Panc1 (cell line): Measurements from ENCODE around the gene TGM1. TPM values are rescaled to one million over a fixed set of nuclear protein-coding genes. Genes with fewer than 3 reads are reported as not detected.

Experiments
- ATAC-seq: fragments of 200-7000 bp; cut with Tn5 transposase; 2 replicates; pipeline ENCODE4 v1.9.1; 2020; ENCODE audit warnings: mild to moderate bottlenecking, moderate library complexity
- BruUV-seq: library from RNA; stranded (reverse); fragments of 400-500 nt; replicated peaks from 2 replicates; lab custom pipeline; 2021; lab: Mats Ljungman, UMichigan
- CTCF ChIA-PET: fragments of 300-600 bp; sonication (Branson Sonifier 250); formaldehyde crosslinking; loops from one replicate; lab custom pipeline; 2022; ENCODE audit warnings: antibody characterized with exemption; lab: Charles Lee
- POLR2A ChIA-PET: fragments of 300-600 bp; sonication (Branson Sonifier 250); formaldehyde crosslinking; loops from one replicate; lab custom pipeline; 2022; ENCODE audit warnings: antibody characterized with exemption; lab: Charles Lee
- DNase-seq: peaks from one replicate; pipeline ENCODE4 v3.0.0-alpha.2; 2010; ENCODE audit warnings: low read depth, low spot score
- H3K27ac ChIP-seq: 2 replicates; pipeline ENCODE4 v1.5.1; 2011; ENCODE audit warnings: mild to moderate bottlenecking, low read length, inconsistent platforms
- H3K27me3 ChIP-seq: fragments of 200-500 bp; sonication (Bioruptor generic); 2 replicates; pipeline ENCODE4 v1.6.0; 2014; ENCODE audit warnings: low read length, inconsistent platforms; ENCODE audit not compliant: control insufficient read depth, insufficient read depth
- H3K36me3 ChIP-seq: fragments of 200-500 bp; sonication (Bioruptor generic); 2 replicates; pipeline ENCODE4 v1.5.1; 2014; ENCODE audit warnings: inconsistent platforms, mild to moderate bottlenecking, low read length, moderate library complexity; ENCODE audit not compliant: control insufficient read depth, insufficient read depth
- H3K4me1 ChIP-seq: 2 replicates; pipeline ENCODE4 v1.5.1; 2011; ENCODE audit warnings: inconsistent platforms, mild to moderate bottlenecking, low read length, moderate library complexity; ENCODE audit not compliant: control insufficient read depth, insufficient read depth
- H3K4me3 ChIP-seq, 2 experiments: 2 replicates each; pipeline ENCODE4 v1.5.1; 2011 to 2012; ENCODE audit warnings: low read depth in 2 of 2, low read length in 2 of 2, mild to moderate bottlenecking in 2 of 2, inconsistent platforms in 1 of 2, moderate library complexity in 1 of 2
- H3K9me3 ChIP-seq: fragments of 200-500 bp; sonication (Bioruptor generic); 2 replicates; pipeline ENCODE4 v1.5.1; 2014; ENCODE audit warnings: low read depth, mild to moderate bottlenecking, inconsistent platforms, low read length, moderate library complexity; ENCODE audit not compliant: control insufficient read depth, insufficient read depth
- POLR2AphosphoS5 ChIP-seq: IDR thresholded peaks from 2 replicates; pipeline ENCODE4 v1.6.1; 2012; ENCODE audit warnings: mild to moderate bottlenecking, low read depth, low read length, moderate library complexity
- SIN3A ChIP-seq: IDR thresholded peaks from 2 replicates; pipeline ENCODE4 v1.6.1; 2012; ENCODE audit warnings: low read depth, mild to moderate bottlenecking, low read length, moderate library complexity, borderline replicate concordance; ENCODE audit not compliant: insufficient read depth
- TCF7L2 ChIP-seq: IDR thresholded peaks from 2 replicates; pipeline ENCODE4 v1.6.1; 2011; ENCODE audit warnings: mild to moderate bottlenecking, low read depth, low read length, inconsistent platforms
- in situ Hi-C: cut with HindIII; loops from 2 replicates; pipeline ENCODE4 v1.10.0; 2016; ENCODE audit warnings: low sequenced_read_pairs, low pct_unique_long_range_greater_than_20kb
- intact Hi-C: fragments of 100-400 bp; cut with micrococcal nuclease; formaldehyde crosslinking; loops from one replicate; pipeline ENCODE4 v1.10.0; 2022; ENCODE audit not compliant: unreplicated experiment
- total RNA-seq: library from RNA; stranded (reverse); gene quantifications from one replicate; pipeline ENCODE4 v1.2.1, GENCODE V29; 2021; ENCODE audit not compliant: unreplicated experiment
- TF ChIP-seq, protein P1 (sequence below), 2 experiments: IDR thresholded peaks; 2 replicates each; pipeline ENCODE4 v1.6.1; 2011 to 2012; ENCODE audit warnings: low read depth in 2 of 2, control low read depth in 1 of 2, low read length in 1 of 2, mild to moderate bottlenecking in 1 of 2, moderate library complexity in 1 of 2; ENCODE audit not compliant: insufficient read depth in 1 of 2
- TF ChIP-seq, protein P2 (sequence below): fragments of 450-650 bp; IDR thresholded peaks from 2 replicates; pipeline ENCODE4 v1.5.1; 2017; ENCODE audit warnings: mild to moderate bottlenecking

Gene TGM1
- total RNA-seq, 1 experiment from 2014 or later, result 2.3 TPM

DNA sequence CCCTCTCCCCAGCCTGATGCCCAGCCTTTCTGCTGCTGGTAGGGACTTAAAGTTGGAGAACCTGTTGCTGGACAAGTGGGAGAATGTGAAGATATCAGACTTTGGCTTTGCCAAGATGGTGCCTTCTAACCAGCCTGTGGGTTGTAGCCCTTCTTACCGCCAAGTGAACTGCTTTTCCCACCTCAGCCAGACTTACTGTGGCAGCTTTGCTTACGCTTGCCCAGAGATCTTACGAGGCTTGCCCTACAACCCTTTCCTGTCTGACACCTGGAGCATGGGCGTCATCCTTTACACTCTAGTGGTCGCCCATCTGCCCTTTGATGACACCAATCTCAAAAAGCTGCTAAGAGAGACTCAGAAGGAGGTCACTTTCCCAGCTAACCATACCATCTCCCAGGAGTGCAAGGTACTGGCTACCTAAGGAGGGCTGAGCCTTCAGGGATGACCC, 55.8 kb downstream of the TGM1 start:
- Histone ChIP-seq H3K27me3 (no peaks in the 10 kb centered on the region), H3K4me1 (no peaks in the 10 kb centered on the region), H3K4me3 (no peak overlapping the region), H3K27ac (no peak overlapping the region), H3K36me3 (no peaks in the 10 kb centered on the region), H3K9me3 (no peaks in the 10 kb centered on the region)
- BruUV-seq, result no TSS peak
- DNase-seq, result no peak
- ChIA-PET CTCF (no interaction called here), POLR2A (no interaction called here)
- TF ChIP-seq POLR2AphosphoS5 (no peak), SIN3A (no peak), TCF7L2 (no peak)
- TF ChIP-seq, protein P1, sequence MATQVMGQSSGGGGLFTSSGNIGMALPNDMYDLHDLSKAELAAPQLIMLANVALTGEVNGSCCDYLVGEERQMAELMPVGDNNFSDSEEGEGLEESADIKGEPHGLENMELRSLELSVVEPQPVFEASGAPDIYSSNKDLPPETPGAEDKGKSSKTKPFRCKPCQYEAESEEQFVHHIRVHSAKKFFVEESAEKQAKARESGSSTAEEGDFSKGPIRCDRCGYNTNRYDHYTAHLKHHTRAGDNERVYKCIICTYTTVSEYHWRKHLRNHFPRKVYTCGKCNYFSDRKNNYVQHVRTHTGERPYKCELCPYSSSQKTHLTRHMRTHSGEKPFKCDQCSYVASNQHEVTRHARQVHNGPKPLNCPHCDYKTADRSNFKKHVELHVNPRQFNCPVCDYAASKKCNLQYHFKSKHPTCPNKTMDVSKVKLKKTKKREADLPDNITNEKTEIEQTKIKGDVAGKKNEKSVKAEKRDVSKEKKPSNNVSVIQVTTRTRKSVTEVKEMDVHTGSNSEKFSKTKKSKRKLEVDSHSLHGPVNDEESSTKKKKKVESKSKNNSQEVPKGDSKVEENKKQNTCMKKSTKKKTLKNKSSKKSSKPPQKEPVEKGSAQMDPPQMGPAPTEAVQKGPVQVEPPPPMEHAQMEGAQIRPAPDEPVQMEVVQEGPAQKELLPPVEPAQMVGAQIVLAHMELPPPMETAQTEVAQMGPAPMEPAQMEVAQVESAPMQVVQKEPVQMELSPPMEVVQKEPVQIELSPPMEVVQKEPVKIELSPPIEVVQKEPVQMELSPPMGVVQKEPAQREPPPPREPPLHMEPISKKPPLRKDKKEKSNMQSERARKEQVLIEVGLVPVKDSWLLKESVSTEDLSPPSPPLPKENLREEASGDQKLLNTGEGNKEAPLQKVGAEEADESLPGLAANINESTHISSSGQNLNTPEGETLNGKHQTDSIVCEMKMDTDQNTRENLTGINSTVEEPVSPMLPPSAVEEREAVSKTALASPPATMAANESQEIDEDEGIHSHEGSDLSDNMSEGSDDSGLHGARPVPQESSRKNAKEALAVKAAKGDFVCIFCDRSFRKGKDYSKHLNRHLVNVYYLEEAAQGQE (IDR thresholded peaks at IDR 0.05; ENCODE audit: insufficient read depth in 1 of 2, low read depth in 2 of 2, low read length in 1 of 2), result no peak
- TF ChIP-seq, protein P2, sequence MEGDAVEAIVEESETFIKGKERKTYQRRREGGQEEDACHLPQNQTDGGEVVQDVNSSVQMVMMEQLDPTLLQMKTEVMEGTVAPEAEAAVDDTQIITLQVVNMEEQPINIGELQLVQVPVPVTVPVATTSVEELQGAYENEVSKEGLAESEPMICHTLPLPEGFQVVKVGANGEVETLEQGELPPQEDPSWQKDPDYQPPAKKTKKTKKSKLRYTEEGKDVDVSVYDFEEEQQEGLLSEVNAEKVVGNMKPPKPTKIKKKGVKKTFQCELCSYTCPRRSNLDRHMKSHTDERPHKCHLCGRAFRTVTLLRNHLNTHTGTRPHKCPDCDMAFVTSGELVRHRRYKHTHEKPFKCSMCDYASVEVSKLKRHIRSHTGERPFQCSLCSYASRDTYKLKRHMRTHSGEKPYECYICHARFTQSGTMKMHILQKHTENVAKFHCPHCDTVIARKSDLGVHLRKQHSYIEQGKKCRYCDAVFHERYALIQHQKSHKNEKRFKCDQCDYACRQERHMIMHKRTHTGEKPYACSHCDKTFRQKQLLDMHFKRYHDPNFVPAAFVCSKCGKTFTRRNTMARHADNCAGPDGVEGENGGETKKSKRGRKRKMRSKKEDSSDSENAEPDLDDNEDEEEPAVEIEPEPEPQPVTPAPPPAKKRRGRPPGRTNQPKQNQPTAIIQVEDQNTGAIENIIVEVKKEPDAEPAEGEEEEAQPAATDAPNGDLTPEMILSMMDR, result no peak
- ATAC-seq, result no peak
- in situ Hi-C loops, result no loop called here
- intact Hi-C loops, result no loop called here

DNA sequence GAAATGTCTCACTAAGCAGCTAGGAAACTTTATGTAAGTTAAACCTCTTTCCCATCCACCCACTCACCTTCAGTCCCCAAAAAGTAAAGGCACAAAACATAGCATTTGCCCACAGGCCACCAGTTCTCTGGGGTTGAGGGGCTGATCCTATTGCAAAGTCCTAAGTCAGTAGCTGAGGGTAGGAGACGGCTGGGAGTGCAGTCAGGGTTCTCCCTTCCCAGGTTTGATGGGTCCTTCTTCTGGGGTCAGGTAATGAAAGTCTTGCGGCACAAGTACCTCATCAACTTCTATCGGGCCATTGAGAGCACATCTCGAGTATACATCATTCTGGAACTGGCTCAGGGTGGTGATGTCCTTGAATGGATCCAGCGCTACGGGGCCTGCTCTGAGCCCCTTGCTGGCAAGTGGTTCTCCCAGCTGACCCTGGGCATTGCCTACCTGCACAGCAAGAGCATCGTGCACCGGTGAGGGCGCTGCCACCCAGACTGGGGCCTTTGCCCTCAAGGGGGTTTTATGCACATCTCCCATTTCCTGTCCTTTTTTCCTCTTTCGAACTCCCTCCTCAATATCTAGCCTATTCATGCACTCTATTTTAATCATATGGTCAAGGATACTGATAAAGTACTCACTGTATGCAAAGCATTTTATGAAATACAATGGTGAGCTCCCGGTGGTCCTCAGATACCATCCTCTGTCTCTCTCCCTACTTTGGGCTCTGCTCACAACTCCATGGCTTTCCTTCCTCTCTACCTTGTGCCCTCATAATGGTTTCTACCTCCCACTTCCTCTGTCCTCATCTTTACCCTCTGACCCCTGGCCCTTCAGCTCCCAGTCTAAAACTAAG, 56.5 kb downstream of the TGM1 start:
- Histone ChIP-seq H3K4me1 (no peaks in the 10 kb centered on the region), H3K9me3 (no peaks in the 10 kb centered on the region), H3K4me3 (no peak overlapping the region), H3K27ac (no peak overlapping the region), H3K36me3 (no peaks in the 10 kb centered on the region), H3K27me3 (no peaks in the 10 kb centered on the region)
- DNase-seq (no peak), ATAC-seq (no peak)
- in situ Hi-C loops, result no loop called here
- TF ChIP-seq TCF7L2 (no peak), POLR2AphosphoS5 (no peak), SIN3A (no peak)
- TF ChIP-seq, protein P2, result no peak
- TF ChIP-seq, protein P1 (IDR thresholded peaks at IDR 0.05; ENCODE audit: insufficient read depth in 1 of 2, low read depth in 2 of 2, low read length in 1 of 2), result no peak
- intact Hi-C loops, result no loop called here
- POLR2A ChIA-PET, result no interaction called here
- CTCF ChIA-PET, result no interaction called here
- no TSS peak for BruUV-seq
